Muscle layer of duodenum (tissue), 2 donors: Measurements from ENCODE around the gene LMTK2.

Experiments
- H3K27ac ChIP-seq: one replicate; pipeline ENCODE4 v1.7.0; 2013; ENCODE audit warnings: mild to moderate bottlenecking, low read length
- H3K27me3 ChIP-seq: one replicate; pipeline ENCODE4 v1.7.0; 2013; ENCODE audit warnings: low read depth, mild to moderate bottlenecking, control low read depth, low read length
- H3K36me3 ChIP-seq, 2 donors: one replicate each; pipeline ENCODE4 v1.7.0; 2013; ENCODE audit warnings: low read length in 2 of 2, control low read depth in 1 of 2, mild to moderate bottlenecking in 1 of 2; ENCODE audit not compliant: insufficient read depth in 2 of 2, control insufficient read depth in 1 of 2
- H3K4me1 ChIP-seq, 2 donors: one replicate each; pipeline ENCODE4 v1.7.0; 2013; ENCODE audit warnings: low read length in 2 of 2, mild to moderate bottlenecking in 2 of 2, control low read depth in 1 of 2, moderate library complexity in 1 of 2; ENCODE audit not compliant: insufficient read depth in 2 of 2, control insufficient read depth in 1 of 2
- H3K4me3 ChIP-seq, 2 donors: one replicate each; pipeline ENCODE4 v1.7.0; 2013; ENCODE audit warnings: low read length in 2 of 2, low read depth in 1 of 2, mild to moderate bottlenecking in 1 of 2
- H3K9me3 ChIP-seq, 2 donors: one replicate each; pipeline ENCODE4 v1.7.0; 2013; ENCODE audit warnings: low read length in 2 of 2, control low read depth in 1 of 2, mild to moderate bottlenecking in 1 of 2; ENCODE audit not compliant: control insufficient read depth in 1 of 2
- donor health status: healthy.

The LMTK2 gene

GRCh38 chr7:98167653-98168052, 61.0 kb downstream of the LMTK2 start:
- H3K4me1 ChIP-seq: peaks cover 0 to 11% of the 10 kb centered on the region in 2 donors
- H3K36me3 ChIP-seq: peaks cover 0 to 11% of the 10 kb centered on the region in 2 donors
- H3K27ac ChIP-seq: no peak overlapping the region

GRCh38 chr7:98168181-98168903, 61.7 kb downstream of the LMTK2 start:
- Histone ChIP-seq H3K36me3 (peaks cover 0 to 11% of the 10 kb centered on the region in 2 donors), H3K27me3 (no peaks in the 10 kb centered on the region), H3K4me1 (peaks cover 0 to 11% of the 10 kb centered on the region in 2 donors), H3K27ac (no peak overlapping the region), H3K9me3 (no peaks in the 10 kb centered on the region), H3K4me3 (no peak overlapping the region)

More at GRCh38 chr7:98167653-98168052, 61.0 kb downstream of the LMTK2 start:
- Histone ChIP-seq H3K9me3 (no peaks in the 10 kb centered on the region), H3K4me3 (no peak overlapping the region), H3K27me3 (no peaks in the 10 kb centered on the region)

DNA sequence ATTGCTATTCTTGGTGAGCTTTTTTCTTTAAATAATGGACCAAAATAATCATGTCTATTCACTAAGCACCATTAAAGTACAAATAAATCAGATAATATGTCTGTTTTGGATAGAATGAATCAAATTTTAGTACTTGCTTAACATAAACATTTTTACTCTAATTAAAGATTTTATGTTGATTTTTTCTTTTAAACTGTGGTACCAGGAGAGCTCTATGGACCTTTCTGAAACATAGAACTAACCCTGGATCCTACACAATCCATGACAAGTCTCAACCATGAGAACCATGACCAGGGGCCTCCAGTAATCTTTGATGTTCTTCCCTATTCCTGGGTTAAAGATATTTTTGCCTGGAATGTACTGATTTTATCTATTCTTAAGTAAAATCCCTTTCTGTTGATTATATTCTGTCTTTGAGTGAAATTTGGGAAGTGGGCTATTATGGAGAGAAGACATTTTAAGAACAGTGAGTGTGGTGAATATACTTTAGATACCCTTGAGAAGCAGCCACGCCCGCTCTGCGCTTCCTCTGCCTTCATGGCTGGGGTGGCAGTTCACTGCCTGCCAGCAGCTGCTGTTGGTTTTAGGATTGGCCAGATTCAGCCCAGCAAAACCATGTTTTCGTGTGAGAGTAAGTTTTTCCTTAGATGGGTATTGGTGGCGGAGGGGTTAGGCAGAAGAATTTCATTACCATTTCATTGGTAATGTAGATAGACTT, 62.4 kb downstream of the LMTK2 start:
- Histone ChIP-seq H3K9me3 (no peaks in the 10 kb centered on the region), H3K27ac (no peak overlapping the region), H3K4me3 (no peak overlapping the region), H3K27me3 (no peaks in the 10 kb centered on the region), H3K4me1 (peaks cover 0 to 11% of the 10 kb centered on the region in 2 donors), H3K36me3 (peaks cover 0 to 11% of the 10 kb centered on the region in 2 donors)

DNA sequence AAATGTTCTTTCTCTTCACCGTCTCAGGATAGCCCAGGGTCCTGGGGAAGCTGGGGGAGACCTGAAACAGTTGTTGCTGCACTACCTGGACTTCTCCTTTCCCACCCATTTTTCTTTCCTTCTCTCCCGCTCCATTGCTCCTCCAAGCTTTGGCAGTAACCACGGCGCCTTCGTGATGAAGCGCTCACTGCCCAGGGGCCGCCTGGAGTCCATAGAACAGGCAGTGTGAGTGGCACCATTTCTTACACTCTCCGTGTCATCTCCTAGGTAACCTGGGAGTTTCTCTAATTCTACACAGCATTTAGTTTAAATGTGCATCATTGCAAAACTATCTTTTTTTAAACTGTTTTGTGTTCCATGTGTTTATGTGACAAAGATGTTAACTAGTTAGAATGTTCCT, 64.3 kb downstream of the LMTK2 start:
- Histone ChIP-seq H3K4me3 (no peak overlapping the region), H3K27me3 (no peaks in the 10 kb centered on the region), H3K27ac (no peak overlapping the region), H3K9me3 (no peaks in the 10 kb centered on the region), H3K4me1 (peaks cover 0 to 11% of the 10 kb centered on the region in 2 donors), H3K36me3 (peaks cover 0 to 26% of the 10 kb centered on the region in 2 donors)

DNA sequence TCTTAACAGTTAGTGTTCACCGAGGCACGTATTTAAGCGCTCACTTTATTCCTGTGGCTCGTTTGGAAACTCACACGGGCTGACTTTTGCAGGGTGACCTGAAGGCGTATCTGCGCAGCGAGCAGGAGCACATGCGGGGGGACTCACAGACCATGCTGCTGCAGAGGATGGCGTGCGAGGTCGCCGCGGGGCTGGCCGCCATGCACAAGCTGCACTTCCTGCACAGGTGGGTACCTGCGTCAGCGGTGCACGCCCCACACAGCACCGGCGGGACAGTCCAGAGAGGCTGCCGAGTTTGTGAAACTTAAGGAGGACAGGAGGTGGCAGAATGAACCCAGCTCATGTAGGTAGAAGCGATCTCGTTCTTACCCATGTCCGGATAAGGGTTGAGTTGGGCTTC, 64.8 kb downstream of the LMTK2 start:
- H3K36me3 ChIP-seq: peaks cover 0 to 27% of the 10 kb centered on the region in 2 donors
- H3K4me3 ChIP-seq: no peak overlapping the region
- H3K4me1 ChIP-seq: peaks cover 0 to 11% of the 10 kb centered on the region in 2 donors
- no peaks in the 10 kb centered on the region for H3K27me3 ChIP-seq
- H3K9me3 ChIP-seq: no peaks in the 10 kb centered on the region
- no peak overlapping the region for H3K27ac ChIP-seq

DNA sequence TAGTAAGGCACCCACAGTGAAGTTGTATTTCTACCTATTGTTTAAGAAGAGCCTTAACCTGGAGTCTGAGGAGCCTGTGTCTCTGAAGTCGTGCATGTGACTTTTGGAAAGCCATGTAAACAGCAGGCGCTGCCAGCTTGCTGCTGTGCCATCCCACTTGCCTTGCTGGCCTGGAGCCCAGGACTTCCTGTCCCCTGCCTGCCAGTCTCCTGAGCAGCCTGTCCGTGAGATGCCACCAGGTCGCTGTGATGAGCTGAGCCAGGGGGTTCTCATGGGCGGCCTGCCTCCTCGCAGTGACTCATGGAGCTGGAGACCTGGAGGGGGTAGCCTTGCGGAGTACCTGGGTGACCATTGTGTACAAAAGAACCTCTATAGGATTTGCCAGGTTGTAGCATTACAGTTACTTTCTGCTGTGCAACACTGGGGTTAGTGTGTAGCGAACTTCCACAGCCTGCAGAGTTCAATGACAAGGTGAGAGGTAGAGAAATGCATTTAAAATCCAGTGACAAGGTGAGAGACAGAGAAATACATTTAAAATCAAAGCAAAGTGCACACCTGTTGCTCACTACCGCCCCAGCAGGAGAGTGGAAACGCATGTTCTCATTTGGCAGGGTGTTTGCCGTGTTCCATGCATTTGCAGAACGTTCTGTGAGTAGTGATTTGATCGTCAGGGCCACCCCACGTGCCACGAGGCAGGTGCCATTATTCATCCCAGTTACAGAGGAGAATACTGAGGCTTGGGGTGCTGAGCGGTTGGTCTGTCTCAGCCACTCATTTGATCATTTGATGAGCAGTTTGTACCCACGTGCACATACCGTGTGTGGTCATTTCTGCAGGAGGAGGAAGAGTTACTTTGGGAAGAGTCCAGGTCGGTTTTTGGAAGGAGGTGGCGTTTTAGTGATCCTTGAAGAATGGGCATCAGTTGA, 67.9 kb downstream of the LMTK2 start:
- H3K27ac ChIP-seq: no peak overlapping the region
- H3K9me3 ChIP-seq: no peaks in the 10 kb centered on the region
- H3K4me1 ChIP-seq: peaks cover 0 to 4% of the 10 kb centered on the region in 2 donors
- H3K4me3 ChIP-seq: no peak overlapping the region
- H3K27me3 ChIP-seq: no peaks in the 10 kb centered on the region
- peaks cover 0 to 35% of the 10 kb centered on the region in 2 donors for H3K36me3 ChIP-seq

DNA sequence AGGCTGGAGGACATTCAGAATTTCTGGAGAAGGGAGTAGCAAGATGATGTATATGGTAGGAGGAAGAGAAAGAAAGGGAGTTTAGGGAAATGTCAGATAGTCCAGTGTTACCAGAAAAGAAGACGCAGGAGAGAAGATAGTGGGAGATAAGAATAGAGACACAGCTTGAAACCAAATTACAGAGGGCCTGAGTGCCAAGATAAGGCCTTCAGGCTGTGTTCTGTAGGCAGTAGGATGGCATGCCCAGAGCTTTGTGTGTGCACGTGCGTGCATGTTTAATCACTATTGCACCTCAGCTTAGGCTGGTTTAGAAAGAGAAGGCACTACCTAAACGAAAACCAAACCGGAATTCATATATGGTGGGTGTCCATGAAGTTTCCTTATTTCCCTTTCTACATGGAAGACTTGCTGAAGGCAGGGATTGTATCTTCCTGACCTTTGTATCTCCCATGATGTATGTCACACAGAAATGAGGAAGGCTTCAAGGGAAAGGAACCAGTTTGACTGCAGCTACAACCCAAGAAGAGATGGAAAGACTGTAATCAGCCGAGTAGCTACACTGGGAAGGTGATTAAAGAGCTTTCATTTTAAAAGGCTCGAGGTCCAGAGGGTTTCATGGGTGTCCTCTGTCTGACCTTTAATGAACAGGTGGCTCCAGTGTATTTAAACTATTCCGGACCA, 68.7 kb downstream of the LMTK2 start:
- Histone ChIP-seq H3K4me1 (no peaks in the 10 kb centered on the region), H3K9me3 (no peaks in the 10 kb centered on the region), H3K36me3 (peaks cover 0 to 35% of the 10 kb centered on the region in 2 donors), H3K4me3 (no peak overlapping the region), H3K27ac (no peak overlapping the region), H3K27me3 (no peaks in the 10 kb centered on the region)

DNA sequence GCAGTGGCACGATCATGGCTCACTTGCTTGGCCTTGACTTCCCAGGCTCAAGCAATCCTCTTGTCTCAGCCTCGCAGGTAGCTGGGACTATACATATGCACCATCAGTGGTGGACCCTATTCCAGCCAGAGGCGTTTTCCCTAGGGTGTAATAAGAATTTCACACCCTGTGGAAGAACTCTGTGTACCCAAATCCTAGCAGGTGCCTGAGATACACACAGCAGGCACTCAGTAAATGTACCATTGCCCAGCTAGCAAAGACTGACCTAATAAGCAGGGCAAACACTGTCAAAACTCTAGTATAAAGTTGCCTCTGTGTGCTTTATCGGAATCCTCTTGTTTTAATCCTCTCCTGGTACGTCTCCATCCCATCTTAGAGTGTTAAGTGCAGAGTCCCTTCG, 70.9 kb downstream of the LMTK2 start:
- Histone ChIP-seq H3K27me3 (no peaks in the 10 kb centered on the region), H3K36me3 (peaks cover 0 to 24% of the 10 kb centered on the region in 2 donors), H3K27ac (no peak overlapping the region), H3K4me1 (no peaks in the 10 kb centered on the region), H3K4me3 (no peak overlapping the region), H3K9me3 (no peaks in the 10 kb centered on the region)

DNA sequence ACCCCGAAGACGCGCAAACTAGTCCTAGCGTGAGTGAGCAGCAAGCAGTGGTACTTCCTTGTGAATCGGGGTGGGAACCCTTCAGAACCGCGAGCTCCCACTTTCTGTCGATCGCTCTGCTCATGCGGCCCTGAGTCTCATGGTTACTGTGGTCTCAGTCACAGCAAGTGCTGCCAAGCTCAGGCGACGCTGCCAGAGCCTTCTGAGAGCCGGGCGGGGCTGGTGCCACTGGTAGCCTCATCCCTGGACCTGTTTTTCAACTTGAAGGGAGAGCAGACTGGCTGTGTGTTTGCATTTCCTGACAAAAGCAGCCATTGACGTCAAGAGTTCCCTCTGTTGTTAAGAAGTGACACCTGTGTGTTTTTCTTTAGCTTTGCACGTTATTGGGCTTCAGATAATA, 71.7 kb downstream of the LMTK2 start:
- H3K9me3 ChIP-seq: no peaks in the 10 kb centered on the region
- peaks cover 0 to 24% of the 10 kb centered on the region in 2 donors for H3K36me3 ChIP-seq
- H3K4me1 ChIP-seq: no peaks in the 10 kb centered on the region
- no peak overlapping the region for H3K27ac ChIP-seq
- H3K4me3 ChIP-seq: no peak overlapping the region
- no peaks in the 10 kb centered on the region for H3K27me3 ChIP-seq

- no peak overlapping the region for H3K4me3 ChIP-seq
- peaks cover 0 to 24% of the 10 kb centered on the region in 2 donors for H3K36me3 ChIP-seq
- no peaks in the 10 kb centered on the region for H3K4me1 ChIP-seq
- H3K27ac ChIP-seq: no peak overlapping the region
- H3K9me3 ChIP-seq: no peaks in the 10 kb centered on the region
- no peaks in the 10 kb centered on the region for H3K27me3 ChIP-seq
Measured at GRCh38 chr7:98178762-98179490, 72.3 kb downstream of the LMTK2 start.
